ENCODE results near the gene LRRC14B.
"Not testable (repeated sequence)": the region's sequence is repeated elsewhere in the genome, so short reads cannot be mapped to it uniquely, and the experiment has no call there.

The LRRC14B gene

DNA sequence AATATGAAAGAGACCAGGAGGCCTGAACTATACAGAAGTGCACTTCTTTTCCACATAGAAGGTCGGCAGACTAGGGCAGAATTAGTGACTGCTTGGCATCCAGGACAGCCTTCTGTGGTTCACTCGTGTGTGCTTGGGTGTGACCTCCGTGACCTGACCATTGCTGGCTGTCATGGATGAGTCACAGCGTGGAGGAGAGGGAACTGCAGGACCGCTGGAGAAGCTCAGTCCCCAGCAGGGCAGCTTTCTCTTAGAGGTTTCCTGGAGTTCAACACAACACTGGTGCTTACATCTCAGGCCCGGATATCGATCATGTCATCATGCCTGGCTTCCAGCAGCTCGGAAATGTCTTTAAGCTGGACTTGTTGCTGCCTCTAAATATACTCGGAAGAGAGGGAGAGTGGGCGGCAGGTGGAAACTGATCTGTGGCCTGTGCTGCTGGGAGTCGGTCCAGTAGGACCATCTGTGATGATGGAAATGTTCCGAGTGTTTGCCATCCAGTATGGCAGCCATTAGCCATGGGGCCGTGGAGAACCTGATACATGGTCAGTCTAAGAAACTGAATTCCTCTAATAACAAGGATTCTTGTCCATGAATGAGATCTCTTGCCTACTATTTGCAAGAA lies 49.9 kb downstream of the LRRC14B start:
- peaks cover 12% of the 10 kb centered on the region for H3K36me3 ChIP-seq (ENCODE audit: insufficient read depth, low read length)
- not testable (repeated sequence) for H3K79me2 ChIP-seq (ENCODE audit: control insufficient read depth, insufficient read depth, low read length, unreplicated experiment); H3K27ac ChIP-seq (ENCODE audit: low read depth, low read length); H2AFZ ChIP-seq (ENCODE audit: low read length, unreplicated experiment); H3K27me3 ChIP-seq (ENCODE audit: insufficient read depth, low read length); H3K4me1 ChIP-seq (ENCODE audit: control insufficient read depth, insufficient read depth, low read length, unreplicated experiment); H3K4me3 ChIP-seq (ENCODE audit: low read depth, low read length)

DNA sequence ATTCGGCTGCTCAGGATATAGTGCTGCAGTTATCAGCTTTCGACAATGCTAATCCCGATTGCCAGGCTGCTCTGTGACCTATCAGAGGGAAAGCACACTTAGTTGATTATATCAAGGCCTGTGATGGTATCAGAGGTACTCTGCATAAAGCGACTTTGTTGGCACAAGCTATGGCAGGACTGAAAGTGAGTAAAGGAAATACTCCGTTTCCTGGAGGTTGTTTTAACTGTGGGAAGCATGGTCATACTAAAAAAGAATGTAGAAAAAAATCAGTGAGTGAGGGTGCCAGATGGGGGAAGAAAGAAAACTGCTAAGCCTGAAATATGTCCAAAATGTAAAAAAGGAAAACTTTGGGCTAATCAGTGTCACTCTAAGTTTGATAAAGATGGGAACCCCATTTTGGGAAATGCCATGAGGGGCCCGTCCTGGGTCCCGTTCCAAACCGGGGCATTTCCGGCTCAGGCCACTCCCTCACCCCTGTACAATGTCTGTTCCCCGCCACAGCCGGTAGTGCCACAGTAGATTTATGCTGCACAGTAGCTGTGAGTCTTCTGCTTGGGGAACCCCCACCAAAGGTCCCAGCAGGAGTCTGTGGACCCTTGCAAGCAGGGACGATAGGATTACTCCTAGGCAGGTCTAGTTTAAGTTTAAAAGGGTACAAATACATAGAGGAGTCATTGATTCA lies 52.5 kb downstream of the LRRC14B start:
- H3K79me2 ChIP-seq (ENCODE audit: control insufficient read depth, insufficient read depth, low read length, unreplicated experiment); H3K27ac ChIP-seq (ENCODE audit: low read depth, low read length); H3K4me1 ChIP-seq (ENCODE audit: control insufficient read depth, insufficient read depth, low read length, unreplicated experiment); H3K4me3 ChIP-seq (ENCODE audit: low read depth, low read length); H2AFZ ChIP-seq (ENCODE audit: low read length, unreplicated experiment); H3K27me3 ChIP-seq (ENCODE audit: insufficient read depth, low read length): not testable (repeated sequence)
- H3K36me3 ChIP-seq (ENCODE audit: insufficient read depth, low read length): peaks cover 17% of the 10 kb centered on the region

DNA sequence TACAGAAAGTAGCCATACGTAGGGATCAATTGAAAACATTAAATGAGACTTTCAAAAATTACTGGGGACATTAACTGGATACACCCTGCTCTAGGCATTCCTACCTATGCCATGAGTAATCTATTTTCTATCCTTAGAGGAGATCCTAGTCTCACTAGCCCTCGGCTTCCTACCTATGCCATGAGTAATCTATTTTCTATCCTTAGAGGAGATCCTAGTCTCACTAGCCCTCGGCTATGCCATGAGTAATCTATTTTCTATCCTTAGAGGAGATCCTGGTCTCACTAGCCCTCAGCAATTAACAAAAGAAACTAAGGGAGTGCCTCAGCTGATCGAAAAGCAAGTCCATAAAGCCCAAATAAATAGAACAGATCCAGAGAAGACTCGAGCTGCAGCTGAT lies 54.4 kb downstream of the LRRC14B start:
- H3K36me3 ChIP-seq (ENCODE audit: insufficient read depth, low read length): peaks cover 14% of the 10 kb centered on the region
- H3K4me3 ChIP-seq (ENCODE audit: low read depth, low read length); H2AFZ ChIP-seq (ENCODE audit: low read length, unreplicated experiment); H3K27ac ChIP-seq (ENCODE audit: low read depth, low read length); H3K79me2 ChIP-seq (ENCODE audit: control insufficient read depth, insufficient read depth, low read length, unreplicated experiment); H3K27me3 ChIP-seq (ENCODE audit: insufficient read depth, low read length); H3K4me1 ChIP-seq (ENCODE audit: control insufficient read depth, insufficient read depth, low read length, unreplicated experiment): not testable (repeated sequence)
